Left cardiac atrium (tissue), 4 donors: Measurements from ENCODE around the gene TMPO. TPM values are rescaled to one million over a fixed set of nuclear protein-coding genes. Genes with fewer than 3 reads are reported as not detected.
"Not testable (repeated sequence)": the region's sequence is repeated elsewhere in the genome, so short reads cannot be mapped to it uniquely, and the experiment has no call there.

Source experiments
- ATAC-seq, 2 donors: fragments of 200-7000 bp; cut with Tn5 transposase; one replicate each; pipeline ENCODE4 v1.9.1; 2020; ENCODE audit warnings: mild to moderate bottlenecking in 2 of 2, moderate library complexity in 2 of 2
- DNase-seq: peaks from one replicate; pipeline ENCODE4 v3.0.0-alpha.2; 2020
- intact Hi-C, 2 donors: fragments of 100-400 bp; cut with DNase I; formaldehyde crosslinking; loops; one replicate each; pipeline versions ENCODE4 v1.14.1 to v1.15.1; 2022 to 2023
- long read RNA-seq: library from polyadenylated mRNA; unstranded; transcript quantifications from one replicate; pipeline ENCODE4 v2.0.0, GENCODE V29; 2021
- total RNA-seq, 2 donors: library from RNA; stranded (reverse); fragmentation: NEBNext Ultra II Directional; extraction: Animal tissue kit (Norgen Biotek cat#: 25700); gene quantifications; one replicate each; pipeline ENCODE4 v1.2.1, GENCODE V29; 2021
- donor health status: DM: no; HTN: yes; CAD: no.
- donor health status: DM: no; HTN: yes; CAD: no; lungs with severe emphysema.
- donor health status: DM: yes; HTN: yes; CAD: no.
- donor health status: Dilated cardiomyopathy.

TMPO gene, protein sequence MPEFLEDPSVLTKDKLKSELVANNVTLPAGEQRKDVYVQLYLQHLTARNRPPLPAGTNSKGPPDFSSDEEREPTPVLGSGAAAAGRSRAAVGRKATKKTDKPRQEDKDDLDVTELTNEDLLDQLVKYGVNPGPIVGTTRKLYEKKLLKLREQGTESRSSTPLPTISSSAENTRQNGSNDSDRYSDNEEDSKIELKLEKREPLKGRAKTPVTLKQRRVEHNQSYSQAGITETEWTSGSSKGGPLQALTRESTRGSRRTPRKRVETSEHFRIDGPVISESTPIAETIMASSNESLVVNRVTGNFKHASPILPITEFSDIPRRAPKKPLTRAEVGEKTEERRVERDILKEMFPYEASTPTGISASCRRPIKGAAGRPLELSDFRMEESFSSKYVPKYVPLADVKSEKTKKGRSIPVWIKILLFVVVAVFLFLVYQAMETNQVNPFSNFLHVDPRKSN
- 10 to 100 TPM; 16.8 to 23.1 TPM for total RNA-seq
- long read RNA-seq, transcript TMPO-202 (4 exons, 3,615 nt) = major isoform, 9 of 12 reads
- long read RNA-seq, partial matches to known transcripts = 0 of 12 reads
- long read RNA-seq, other reads (novel, unspliced or antisense) = 1 of 12 reads

DNA sequence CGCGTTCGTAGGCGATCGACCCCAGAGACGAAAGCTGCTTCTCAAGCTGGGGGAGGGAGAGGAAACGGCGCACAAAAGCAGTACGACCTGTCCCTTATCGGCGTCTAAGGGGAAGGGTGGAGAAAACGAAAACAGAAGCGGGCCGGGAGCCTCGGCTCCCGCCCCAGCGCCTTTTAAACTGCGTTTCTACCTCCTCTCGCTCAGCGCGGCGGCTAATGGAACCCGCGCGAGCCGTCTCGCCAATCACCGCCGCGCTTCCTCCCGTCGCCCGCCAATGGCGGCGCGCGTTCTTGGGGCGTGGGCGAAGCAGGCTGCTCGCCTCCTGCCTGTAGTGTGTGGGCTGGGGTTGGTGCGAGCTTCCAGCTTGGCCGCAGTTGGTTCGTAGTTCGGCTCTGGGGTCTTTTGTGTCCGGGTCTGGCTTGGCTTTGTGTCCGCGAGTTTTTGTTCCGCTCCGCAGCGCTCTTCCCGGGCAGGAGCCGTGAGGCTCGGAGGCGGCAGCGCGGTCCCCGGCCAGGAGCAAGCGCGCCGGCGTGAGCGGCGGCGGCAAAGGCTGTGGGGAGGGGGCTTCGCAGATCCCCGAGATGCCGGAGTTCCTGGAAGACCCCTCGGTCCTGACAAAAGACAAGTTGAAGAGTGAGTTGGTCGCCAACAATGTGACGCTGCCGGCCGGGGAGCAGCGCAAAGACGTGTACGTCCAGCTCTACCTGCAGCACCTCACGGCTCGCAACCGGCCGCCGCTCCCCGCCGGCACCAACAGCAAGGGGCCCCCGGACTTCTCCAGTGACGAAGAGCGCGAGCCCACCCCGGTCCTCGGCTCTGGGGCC lies at the start of gene TMPO:
Gene TMPO (plus strand): TSS at position 304 of the 824 bp plus-strand sequence. CDS start 278 bp downstream, at position 582.
- intact Hi-C loops = loop anchor here (1.0 to 10.0 kb wide), 4 partner anchors 12 to 93 kb away; no protein-coding TSS in a partner anchor
- ATAC-seq = peak; percentile 99
- DNase-seq = peak; percentile 91

DNA sequence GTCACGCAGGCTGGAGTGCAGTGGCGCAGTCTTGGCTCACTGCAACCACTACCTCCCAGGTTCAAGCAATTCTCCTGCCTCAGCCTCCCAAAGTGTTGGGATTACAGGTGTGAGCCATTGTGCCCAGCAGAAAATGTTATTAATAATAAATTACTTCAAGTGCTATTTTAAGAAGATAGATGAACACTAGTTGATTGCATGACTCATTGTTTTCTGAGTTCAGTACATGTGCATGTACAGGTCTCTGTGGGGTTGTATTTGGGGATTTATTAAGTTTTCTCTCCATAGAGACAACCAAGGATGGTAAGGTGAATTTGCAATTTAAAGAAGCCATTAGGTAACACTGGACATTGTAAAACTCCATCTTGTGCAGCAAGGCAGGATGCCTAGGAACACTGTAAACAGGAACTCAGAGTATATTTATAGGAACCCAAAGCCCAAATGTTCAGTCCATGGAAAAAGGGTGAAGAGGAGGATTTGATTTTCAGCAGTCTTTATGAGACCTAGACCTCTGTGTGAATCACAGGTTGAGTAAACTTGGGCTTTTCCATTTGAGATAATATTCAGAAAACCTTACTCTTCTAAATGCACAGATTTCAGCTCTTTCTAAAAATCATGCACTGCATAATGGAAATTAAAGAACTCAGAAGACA lies 49.3 kb upstream of the TMPO start:
- ATAC-seq (peak in 1 of 2 donors; percentile 64), DNase-seq (no peak)
- intact Hi-C loops = no loop called here

DNA sequence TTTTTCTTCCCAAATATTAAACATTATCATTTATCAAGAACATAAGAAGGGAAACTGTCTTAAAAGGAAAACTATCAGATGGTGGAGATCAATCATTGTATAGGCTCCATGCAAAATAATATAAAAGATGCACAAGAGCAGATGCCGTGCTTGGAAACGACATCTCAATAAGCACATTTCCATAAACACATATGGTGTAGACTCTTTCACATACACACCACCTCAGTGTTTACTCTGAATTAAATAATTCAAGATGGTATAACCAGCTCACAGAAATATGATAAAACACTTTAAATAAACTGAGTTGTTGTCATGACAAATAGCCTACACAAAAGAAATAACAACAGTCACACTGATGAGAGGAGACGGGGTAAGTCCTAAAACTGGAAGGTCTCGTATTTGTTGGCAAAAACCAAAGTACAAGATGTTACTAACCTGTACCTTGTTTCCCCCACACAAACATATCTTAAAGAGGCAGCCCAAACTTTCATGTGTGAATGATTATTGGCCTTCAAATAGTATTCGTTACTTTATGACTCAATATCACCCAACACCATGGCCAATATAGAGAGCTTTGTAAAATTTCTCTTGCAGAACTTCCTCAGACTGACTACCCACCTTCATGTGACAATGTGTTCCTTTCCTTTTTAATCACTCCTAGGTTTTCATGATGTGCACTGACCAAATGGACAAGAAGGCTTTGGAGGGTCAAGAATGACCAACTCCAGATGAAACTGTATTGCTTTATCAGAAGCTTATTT lies 48.6 kb upstream of the TMPO start:
- intact Hi-C loops = no loop called here
- ATAC-seq (no peak), DNase-seq (no peak)

DNA sequence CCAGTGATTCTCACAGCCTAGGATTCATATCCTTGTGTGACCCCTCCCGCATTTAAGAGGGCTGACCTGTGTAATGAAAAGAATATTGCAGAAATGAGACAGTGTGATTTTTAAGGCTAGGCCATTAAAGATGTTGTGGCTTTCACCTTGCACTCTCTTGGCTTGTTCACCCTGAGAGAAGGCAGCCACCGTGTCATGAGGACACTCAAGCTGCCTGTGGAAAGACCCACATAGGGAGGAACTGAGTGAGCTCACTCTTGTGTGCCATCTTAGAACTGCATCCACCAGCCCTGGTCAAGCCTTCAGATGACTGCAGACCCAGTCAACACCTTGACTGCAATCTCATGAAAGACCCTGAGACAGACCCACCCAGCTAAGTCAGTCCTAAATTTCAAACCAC lies 46.3 kb upstream of the TMPO start:
- intact Hi-C loops = no loop called here
- ATAC-seq = no peak
- no peak for DNase-seq

DNA sequence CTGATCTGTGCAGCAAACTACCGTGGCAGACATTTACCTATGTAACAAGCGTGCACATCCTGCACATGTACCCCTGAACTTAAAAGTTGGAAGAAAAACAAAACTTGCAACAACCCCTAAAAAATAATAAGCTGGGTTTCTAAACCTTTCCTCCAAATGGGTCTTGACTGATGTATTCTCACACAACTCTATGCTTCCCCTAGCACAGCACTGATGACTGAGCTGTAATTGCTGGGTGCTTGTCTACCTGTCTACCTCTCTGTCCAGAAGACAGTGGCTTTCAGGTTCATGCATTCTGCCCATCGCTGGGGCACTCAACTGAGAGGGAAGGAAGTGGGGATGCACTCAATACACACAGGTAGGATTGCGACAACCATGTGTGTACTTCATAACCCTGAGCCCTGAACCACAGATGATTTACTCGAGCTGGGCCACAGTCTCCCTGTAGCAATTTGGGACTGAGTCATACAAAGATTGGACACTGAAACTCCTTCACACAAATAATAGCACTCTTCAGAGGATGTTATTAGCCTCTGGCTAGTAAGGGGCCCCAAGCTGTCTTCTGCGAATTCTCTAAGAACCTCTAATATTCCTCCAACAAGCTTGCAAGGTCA lies 44.8 kb upstream of the TMPO start:
- intact Hi-C loops = no loop called here
- ATAC-seq = no peak
- no peak for DNase-seq

DNA sequence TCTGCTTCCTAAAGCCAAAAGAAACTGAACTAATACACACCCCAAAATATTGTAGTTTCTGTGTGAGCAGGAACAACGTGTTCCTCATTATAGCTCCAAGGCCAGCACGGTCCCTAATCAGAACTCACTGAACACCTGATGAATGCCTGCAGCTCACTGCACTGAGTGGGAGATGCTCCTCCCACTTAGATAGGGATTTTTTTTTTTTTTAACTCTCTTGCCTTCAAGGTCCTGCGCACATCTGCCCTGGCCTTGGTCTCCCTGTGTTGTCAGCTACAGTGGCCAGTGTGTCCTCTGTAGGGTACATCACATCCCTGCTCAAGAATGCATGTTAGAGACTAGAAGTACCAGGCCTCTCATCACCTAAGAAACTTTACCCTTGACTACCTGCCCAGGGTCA lies 44.3 kb upstream of the TMPO start:
- intact Hi-C loops = no loop called here
- peak in 1 of 2 donors; percentile 44 for ATAC-seq
- no peak for DNase-seq

DNA sequence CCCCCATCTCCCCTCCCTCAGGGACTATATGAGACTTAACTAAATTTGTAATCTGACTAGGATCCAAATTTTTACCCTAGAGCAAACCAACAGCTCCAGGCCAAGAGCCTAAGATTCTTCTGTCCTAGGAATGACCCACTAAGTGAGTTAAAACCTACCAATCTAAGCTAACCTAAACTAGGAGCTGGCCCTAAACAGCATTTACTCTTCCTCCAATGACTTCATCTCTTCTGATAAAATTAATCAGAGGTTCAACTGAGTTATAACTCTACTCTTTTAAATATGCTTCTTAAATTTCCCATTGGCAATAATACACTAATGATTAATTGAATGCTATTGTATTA lies 39.9 kb upstream of the TMPO start:
- no peak for DNase-seq
- intact Hi-C loops = no loop called here
- no peak for ATAC-seq

DNA sequence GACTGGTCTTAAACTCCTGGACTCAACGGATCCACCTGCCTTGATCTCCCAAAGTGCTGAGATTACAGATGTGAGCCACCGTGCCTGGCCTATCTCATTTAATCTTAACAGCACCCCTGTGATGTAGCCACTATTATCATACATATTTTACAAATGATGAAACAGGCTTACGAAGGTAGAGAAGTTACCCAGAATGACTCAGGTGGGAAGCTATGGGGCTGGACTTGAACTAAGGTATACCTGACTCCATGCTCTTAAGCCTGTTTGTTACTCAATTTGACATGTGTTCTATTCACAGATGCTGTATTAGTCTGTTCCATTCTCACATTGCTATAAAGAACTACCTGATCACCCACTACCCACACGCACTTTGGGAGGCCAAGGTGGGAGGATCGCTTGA lies 36.8 kb upstream of the TMPO start:
- intact Hi-C loops = no loop called here
- ATAC-seq = no peak
- DNase-seq = no peak

DNA sequence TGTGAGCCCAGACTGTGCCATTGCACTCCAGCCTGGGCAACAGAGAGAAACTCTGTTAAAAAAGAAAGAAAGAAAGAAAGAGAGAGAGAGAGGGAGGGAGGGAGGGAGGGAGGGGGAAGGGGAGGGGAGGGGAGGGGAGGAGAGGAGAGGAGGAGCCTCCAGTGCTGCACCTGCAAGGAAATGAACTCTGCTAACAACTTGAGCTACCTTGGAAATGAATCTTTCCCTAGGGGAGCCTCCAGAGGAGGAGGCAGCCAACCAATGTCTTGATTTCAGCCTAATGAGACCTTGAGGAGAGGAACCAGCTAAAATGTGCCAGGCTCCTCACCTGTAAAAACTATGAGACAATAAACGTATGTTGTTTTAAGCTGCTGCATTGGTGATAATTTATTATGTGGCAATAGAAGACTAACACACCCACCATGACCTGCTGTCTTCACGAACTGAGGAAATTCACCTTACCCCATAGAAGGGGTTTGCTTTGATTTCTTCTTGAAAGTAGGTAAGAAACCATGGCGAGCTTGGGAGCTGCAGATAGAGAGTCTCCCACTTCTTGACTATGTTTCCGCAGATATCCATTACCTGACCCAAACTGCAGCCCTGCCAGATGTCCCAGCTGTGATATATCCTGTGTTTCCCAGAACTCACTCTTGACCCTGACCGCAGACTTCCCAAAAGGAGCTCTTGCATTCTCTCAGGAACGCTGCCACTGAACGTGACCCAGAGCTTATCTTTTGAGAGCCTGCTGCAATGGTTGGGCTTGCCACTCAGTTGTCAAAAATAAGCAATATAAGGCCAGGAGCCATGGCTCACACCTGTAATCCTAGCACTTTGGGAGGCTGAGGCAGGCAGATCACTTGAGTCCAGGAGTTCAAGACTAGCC lies 31.5 kb upstream of the TMPO start:
- DNase-seq (no peak), ATAC-seq (no peak)
- intact Hi-C loops = no loop called here

DNA sequence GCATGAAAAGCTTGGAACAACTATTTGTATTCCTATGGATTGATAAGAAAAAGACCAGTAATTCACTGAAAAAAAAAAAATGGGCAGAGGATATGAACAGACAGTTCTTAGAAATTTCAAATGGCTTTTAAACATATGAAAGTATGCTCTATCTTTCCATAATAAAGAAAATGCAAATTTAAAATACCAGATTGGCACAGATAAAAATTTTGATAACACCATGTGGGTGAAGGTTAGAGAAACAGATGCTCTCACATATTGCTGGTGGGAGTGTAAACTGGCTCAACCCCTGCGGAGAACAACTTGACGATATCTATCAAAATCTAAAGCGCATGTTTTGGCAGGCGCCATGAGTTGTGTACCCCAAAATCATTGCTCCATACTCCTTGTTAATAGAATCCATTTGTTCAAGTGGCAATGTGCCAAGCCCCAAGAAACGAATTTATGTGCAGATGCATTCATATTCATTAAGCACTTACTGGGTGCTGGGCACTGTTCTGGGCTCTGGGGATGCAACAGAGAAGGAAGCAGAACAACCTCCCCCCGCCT lies 29.5 kb upstream of the TMPO start:
- DNase-seq = no peak
- intact Hi-C loops = no loop called here
- ATAC-seq = no peak

DNA sequence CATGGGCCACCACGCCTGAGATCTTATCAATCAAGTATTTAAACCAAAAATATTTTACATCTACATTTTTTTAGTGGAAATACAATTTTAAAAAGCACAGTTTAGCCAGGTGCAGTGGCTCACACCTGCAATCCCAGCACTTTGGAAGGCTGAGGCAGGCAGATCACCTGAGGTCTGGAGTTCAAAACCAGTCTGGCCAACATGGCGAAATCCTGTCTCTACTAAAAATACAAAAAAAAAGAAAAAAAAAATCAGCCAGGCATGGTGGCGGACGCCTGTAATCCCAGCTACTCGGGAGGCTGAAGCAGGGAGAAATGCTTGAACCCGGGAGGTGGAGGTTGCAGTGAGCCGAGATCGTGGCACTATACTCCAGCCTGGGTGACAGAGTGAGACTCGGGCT lies 27.0 kb upstream of the TMPO start:
- ATAC-seq, intact Hi-C loops, DNase-seq: not testable (repeated sequence)

DNA sequence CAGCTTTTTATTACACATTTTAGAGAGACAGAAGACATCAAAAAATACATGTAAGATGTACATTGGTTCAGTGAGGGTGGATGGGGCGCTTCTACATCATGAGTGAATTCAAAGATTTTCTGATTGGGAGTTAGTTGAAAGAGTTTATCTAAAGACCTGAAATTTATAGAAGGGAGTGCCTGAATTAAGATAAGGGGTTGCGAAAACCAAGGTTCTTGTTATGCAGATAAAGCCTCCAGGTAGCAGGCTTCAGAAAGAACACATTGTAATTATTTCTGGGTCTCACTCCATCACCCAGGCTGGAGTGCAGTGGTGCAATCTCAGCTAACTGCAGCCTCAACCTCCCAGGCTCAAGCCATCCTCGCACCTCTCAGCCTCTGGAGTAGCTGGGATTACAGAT lies 26.2 kb upstream of the TMPO start:
- DNase-seq = no peak
- intact Hi-C loops = no loop called here
- ATAC-seq = no peak

DNA sequence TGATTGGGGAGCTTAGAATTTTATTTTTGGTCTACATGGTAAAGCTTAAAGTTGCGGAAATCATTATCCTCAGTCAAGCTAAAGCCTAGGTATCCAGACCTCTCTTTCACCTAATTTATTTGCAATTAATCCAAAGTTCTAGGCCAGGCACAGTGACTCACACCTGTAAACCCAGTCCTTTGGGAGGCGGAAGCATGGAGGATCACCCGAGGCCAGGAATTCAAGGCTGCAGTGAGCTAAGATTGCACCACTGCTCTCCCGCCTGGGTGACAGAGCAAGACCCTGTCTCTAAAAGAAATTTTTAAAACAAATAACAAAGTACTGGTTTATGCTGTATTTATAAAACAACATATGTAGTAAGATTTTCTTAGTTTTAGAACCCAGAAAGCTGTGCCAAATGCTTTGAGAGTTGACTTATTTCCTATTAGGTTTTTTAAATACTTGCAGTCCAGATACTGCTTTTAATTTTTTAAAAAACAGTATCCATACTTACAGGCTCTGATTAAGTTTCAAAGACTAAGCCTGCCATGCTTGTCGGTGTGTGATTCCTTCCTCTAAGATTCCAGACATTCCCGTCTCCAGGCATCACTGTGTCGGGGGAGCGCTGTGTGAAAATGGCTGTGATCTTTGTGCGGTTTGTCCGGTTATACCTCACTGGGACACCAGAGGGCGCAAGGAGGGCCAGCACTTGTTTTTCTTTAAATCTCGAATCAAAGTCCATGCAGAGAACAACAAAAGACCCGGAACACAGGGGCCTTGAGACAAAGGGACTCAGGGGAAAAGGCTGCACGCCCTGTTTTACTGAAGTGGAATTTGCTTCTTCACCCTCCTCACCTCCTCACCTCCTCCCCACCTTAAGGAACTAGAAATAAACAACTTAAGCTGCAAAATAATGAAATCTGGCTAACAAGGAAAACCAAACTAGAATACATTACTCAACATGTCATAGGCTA lies 24.6 kb upstream of the TMPO start:
- intact Hi-C loops = loop anchor here (2.0 to 5.0 kb wide), 2 partner anchors 26 to 157 kb away; partner anchors contain the start of gene APAF1 (in 1 of the 2)
- peak; percentile 89 to 93 for ATAC-seq

DNA sequence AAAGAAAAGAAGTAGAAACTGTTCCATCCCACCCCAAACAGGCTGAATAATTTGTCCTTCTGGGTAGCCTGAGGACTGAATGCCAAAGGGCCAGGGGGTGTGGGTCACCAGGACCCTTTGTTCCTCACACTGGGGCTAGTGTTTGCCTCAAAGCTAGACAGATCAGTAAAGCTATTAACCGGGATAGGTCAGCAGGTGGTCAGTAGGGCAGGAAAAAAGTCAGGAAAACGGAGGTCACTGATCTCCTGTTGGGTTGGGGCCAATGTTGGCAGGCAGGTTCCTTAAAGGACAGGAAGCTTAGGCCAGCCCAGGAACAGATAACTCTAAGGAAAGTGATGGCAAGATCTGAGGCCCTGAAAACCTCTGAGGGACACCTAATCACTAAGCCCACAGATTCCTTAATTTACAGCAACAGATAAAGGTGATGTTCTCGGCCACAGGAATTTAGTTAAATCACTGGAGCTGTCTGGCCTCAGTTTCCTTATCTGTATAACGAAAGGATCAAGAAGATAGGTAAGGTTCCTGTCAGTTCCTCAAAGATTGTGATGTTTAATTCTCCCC lies 22.7 kb upstream of the TMPO start:
- intact Hi-C loops = loop anchor here in 1 of 2 donors (5.0 kb wide), 1 partner anchor 155 kb away; the partner anchor contains the start of gene APAF1
- DNase-seq (no peak), ATAC-seq (no peak)

More for the DNA sequence above, 24.6 kb upstream of the TMPO start:
- DNase-seq = peak; percentile 85

DNA sequence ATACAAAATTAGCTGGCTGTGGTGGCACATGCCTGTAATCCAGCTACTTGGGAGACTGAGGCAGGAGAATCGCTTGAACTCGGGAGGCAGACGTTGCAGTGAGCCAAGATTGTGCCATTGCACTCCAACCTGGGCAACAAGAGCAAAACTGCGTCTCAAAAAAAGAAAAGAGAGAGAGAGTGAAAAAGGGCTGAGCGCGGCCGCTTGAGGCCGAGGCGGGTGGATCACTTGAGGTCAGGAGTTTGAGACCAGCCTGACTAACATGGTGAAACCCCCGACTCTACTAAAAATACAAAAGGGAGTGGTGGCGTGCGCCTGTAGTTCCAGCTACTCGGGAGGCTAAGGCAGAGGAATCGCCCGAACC lies 14.1 kb upstream of the TMPO start:
- ATAC-seq, DNase-seq, intact Hi-C loops: not testable (repeated sequence)

DNA sequence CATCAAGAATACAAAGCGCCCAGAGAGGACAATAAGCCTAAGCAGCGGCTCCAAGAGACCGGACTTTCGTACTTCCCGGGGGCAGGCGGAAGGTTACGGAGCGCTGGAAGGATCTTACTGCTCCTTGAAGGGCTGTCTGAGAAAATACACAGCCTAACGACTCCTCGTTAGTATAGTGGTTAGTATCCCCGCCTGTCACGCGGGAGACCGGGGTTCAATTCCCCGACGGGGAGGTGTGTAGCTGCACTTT lies 12.1 kb upstream of the TMPO start:
- peak; percentile 93 to 94 for ATAC-seq
- intact Hi-C loops = loop anchor here in 1 of 2 donors (1.0 kb wide), 1 partner anchor 12 kb away; the partner anchor contains the start of gene TMPO

More for the DNA sequence above, 12.1 kb upstream of the TMPO start:
- DNase-seq = peak; percentile 89
